Measurements from ENCODE around the gene DMD.

Gene DMD

DNA sequence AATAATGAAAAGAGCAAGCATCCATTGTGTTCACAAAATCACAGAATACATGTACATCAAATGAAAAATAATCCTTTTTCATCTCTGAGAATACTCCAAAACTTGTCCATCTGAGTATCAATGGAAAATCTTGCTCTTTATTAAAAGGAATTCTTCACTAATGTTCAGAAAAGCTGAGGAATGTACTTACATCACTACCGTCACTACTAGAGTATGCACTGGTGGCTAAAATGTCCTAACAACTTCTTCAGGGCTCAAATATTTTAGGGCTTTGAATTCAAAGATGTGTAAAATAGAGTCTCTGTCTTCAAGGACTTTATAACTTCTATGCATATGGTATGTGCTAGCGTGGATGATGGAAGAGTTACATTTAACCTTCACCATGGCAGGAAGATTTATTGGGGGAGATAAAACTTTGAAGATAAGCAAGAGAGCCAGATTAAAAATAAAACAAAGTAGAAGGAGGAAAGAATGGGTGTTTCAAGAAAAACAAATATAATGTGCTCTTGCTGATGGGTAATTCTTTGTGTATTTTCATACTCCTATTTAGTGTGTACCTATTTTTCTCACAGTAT, 55.1 kb downstream of the DMD start:
- Histone ChIP-seq H3K4me1 (ENCODE audit: control insufficient read depth, insufficient read depth, low read length, poor library complexity, severe bottlenecking) (no peaks in the 10 kb centered on the region), H3K4me3 (ENCODE audit: extremely low read depth, insufficient read depth, low read length, poor library complexity, severe bottlenecking) (no peak overlapping the region), H3K36me3 (ENCODE audit: control insufficient read depth, insufficient read depth, low read length) (no peaks in the 10 kb centered on the region), H3K9me3 (ENCODE audit: control insufficient read depth, low read length) (no peaks in the 10 kb centered on the region), H3K27ac (ENCODE audit: low read depth, low read length, severe bottlenecking) (no peak overlapping the region)
- no CpG with 5 or more reads among the region's 2 CpGs for WGBS, 2 experiments (ENCODE audit: insufficient coverage in 2 of 2)

DNA sequence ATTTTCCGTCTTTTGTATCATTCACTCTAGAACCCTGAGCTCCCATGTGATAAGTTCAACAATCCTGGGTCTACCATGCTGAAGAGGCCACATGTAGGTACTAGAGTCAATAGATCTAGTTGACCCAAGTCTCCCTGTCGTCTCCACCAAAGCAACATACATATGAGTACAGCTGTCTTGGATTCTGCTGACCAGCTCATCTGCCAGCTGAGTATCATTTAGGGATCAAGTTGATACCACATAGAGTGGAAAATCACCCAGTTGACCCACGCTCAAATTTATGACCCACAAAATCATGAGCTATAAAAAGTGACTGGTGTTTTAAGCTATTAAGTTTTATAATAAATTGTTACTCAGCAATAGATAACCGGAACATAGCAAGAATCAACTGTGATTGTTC, 61.8 kb downstream of the DMD start:
- no peak overlapping the region for H3K27ac ChIP-seq (ENCODE audit: low read depth, low read length, severe bottlenecking)
- H3K9me3 ChIP-seq (ENCODE audit: control insufficient read depth, low read length), result no peaks in the 10 kb centered on the region
- 100% methylated on average over 1 of the region's 4 CpGs; no CpG with 5 or more reads in 1 of the 2 experiments for WGBS, 2 experiments (ENCODE audit: insufficient coverage in 2 of 2)
- H3K4me1 ChIP-seq (ENCODE audit: control insufficient read depth, insufficient read depth, low read length, poor library complexity, severe bottlenecking), result no peaks in the 10 kb centered on the region
- H3K4me3 ChIP-seq (ENCODE audit: extremely low read depth, insufficient read depth, low read length, poor library complexity, severe bottlenecking), result no peak overlapping the region
- H3K36me3 ChIP-seq (ENCODE audit: control insufficient read depth, insufficient read depth, low read length), result no peaks in the 10 kb centered on the region

DNA sequence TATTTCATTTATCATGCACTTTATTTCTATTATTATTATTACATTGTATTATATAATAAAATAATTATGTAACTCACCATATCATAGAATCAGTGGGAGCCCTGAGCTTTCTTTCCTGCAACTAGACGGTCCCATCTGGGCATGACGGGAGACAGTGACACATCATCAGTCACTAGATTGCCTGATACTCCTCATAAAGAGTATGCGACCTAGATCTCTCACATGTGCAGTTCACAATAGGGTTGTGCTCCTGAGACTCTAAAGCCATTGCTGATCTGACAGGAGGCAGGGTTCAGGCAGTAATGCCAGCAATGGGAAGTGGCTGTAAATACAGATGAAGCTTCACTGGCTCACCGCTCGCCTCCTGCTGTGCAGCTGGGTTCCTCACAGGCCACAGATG, 62.3 kb downstream of the DMD start:
- WGBS, 2 experiments (ENCODE audit: insufficient coverage in 2 of 2), result no CpG with 5 or more reads among the region's 5 CpGs

DNA sequence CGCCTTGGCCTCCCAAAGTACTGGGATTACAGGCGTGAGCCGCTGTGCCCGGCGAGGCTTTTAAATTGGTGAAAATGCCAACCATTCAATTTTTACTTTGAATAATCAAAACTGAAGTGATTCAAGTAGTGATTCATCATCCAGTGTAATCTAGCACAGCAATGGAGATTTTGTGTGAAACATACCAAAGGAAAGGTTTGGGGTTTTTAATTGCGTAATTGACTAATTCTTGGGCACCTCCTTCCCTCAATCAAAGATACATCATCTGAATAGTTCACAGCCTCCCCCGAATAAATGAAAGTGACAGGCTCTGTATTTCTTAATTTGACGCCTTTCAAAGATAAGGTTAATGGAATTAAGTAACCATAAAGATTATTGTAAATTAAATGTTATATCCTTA, 69.0 kb downstream of the DMD start:
- H3K36me3 ChIP-seq (ENCODE audit: control insufficient read depth, insufficient read depth, low read length), result no peaks in the 10 kb centered on the region
- no peaks in the 10 kb centered on the region for H3K9me3 ChIP-seq (ENCODE audit: control insufficient read depth, low read length)
- H3K27ac ChIP-seq (ENCODE audit: low read depth, low read length, severe bottlenecking), result no peak overlapping the region
- H3K4me3 ChIP-seq (ENCODE audit: extremely low read depth, insufficient read depth, low read length, poor library complexity, severe bottlenecking), result no peak overlapping the region
- H3K4me1 ChIP-seq (ENCODE audit: control insufficient read depth, insufficient read depth, low read length, poor library complexity, severe bottlenecking), result no peaks in the 10 kb centered on the region
- WGBS, 2 experiments (ENCODE audit: insufficient coverage in 2 of 2), result no CpG with 5 or more reads among the region's 8 CpGs

More for the DNA sequence above, 62.3 kb downstream of the DMD start:
- no peak overlapping the region for H3K4me3 ChIP-seq (ENCODE audit: extremely low read depth, insufficient read depth, low read length, poor library complexity, severe bottlenecking)
- H3K4me1 ChIP-seq (ENCODE audit: control insufficient read depth, insufficient read depth, low read length, poor library complexity, severe bottlenecking), result no peaks in the 10 kb centered on the region
- H3K27ac ChIP-seq (ENCODE audit: low read depth, low read length, severe bottlenecking), result no peak overlapping the region
- no peaks in the 10 kb centered on the region for H3K36me3 ChIP-seq (ENCODE audit: control insufficient read depth, insufficient read depth, low read length)
- no peaks in the 10 kb centered on the region for H3K9me3 ChIP-seq (ENCODE audit: control insufficient read depth, low read length)

DNA sequence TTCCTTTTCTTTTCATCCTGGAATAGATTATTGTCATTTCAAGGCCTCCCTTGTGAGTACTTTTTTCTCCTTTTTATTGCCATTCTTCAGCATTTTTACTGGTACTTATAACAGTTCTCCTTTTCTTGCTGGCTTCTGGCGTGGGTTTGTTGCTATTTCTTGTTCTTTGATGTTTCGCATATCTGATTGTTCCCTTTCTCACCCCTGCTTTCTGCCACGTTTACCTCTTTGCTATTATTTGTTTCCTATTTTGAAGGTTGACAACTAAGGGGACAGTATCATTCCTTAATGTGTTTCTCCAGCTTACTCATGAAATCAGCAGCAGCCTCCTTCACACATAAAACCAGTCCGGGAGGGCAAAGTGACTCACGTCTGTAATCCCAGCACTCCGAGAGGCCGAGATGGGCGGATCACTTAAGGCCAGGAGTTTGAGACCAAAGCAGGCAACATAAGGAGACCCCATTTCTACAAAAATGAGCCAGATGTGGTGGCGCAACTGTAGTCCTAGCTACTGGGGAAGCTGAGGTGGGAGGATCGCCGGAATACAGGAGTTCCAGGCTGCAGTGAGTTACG, 72.6 kb downstream of the DMD start:
- Histone ChIP-seq H3K4me1 (ENCODE audit: control insufficient read depth, insufficient read depth, low read length, poor library complexity, severe bottlenecking) (no peaks in the 10 kb centered on the region), H3K9me3 (ENCODE audit: control insufficient read depth, low read length) (no peaks in the 10 kb centered on the region), H3K36me3 (ENCODE audit: control insufficient read depth, insufficient read depth, low read length) (no peaks in the 10 kb centered on the region), H3K27ac (ENCODE audit: low read depth, low read length, severe bottlenecking) (no peak overlapping the region), H3K4me3 (ENCODE audit: extremely low read depth, insufficient read depth, low read length, poor library complexity, severe bottlenecking) (no peak overlapping the region)
- 93% methylated on average over 3 of the region's 12 CpGs; no CpG with 5 or more reads in 1 of the 2 experiments for WGBS, 2 experiments (ENCODE audit: insufficient coverage in 2 of 2)

DNA sequence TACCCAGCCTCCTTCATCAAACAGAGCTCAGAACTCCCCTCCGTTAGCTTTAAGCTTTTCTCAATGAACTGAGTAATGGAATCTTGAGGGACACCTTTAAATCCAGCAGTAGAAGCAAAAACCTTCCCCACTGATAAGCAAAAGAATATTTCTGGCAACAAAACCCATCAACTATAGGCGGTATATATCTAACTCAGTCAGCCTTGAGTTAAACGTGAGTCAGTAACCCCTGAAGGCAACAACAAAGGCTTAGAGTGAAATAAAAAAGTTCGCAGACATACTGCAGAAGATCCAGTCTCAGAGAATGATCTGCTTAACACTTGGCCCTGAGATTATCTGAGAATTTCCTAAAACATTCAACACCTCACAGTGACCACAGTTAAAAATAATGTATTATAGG, 77.2 kb downstream of the DMD start:
- Histone ChIP-seq H3K27ac (ENCODE audit: low read depth, low read length, severe bottlenecking) (no peak overlapping the region), H3K4me1 (ENCODE audit: control insufficient read depth, insufficient read depth, low read length, poor library complexity, severe bottlenecking) (no peaks in the 10 kb centered on the region), H3K36me3 (ENCODE audit: control insufficient read depth, insufficient read depth, low read length) (no peaks in the 10 kb centered on the region), H3K4me3 (ENCODE audit: extremely low read depth, insufficient read depth, low read length, poor library complexity, severe bottlenecking) (no peak overlapping the region), H3K9me3 (ENCODE audit: control insufficient read depth, low read length) (no peaks in the 10 kb centered on the region)
- WGBS, 2 experiments (ENCODE audit: insufficient coverage in 2 of 2), result 75 to 92% methylated on average over 2 of the region's 4 CpGs

DNA sequence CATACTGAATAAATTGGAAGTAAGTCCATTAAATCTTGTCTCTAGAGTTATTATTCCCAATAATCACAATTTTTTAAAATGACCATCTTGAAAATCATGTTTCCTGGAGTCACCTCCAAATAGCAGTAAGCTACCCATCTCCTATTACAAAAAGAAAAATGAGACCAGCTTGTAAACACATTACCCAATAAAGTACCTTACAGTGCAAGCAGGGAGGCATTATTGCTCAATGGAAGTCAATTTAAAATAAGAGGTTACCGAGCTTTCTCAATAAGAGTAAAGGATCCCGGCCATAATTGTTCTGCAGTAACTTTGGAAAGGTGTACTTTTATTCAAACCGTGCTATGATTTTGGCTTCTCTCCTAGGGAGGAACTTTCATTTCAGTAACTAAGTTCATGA, 78.0 kb downstream of the DMD start:
- Histone ChIP-seq H3K36me3 (ENCODE audit: control insufficient read depth, insufficient read depth, low read length) (no peaks in the 10 kb centered on the region), H3K4me3 (ENCODE audit: extremely low read depth, insufficient read depth, low read length, poor library complexity, severe bottlenecking) (no peak overlapping the region), H3K27ac (ENCODE audit: low read depth, low read length, severe bottlenecking) (no peak overlapping the region), H3K9me3 (ENCODE audit: control insufficient read depth, low read length) (no peaks in the 10 kb centered on the region), H3K4me1 (ENCODE audit: control insufficient read depth, insufficient read depth, low read length, poor library complexity, severe bottlenecking) (no peaks in the 10 kb centered on the region)
- WGBS, 2 experiments (ENCODE audit: insufficient coverage in 2 of 2), result 100% methylated on average over 1 of the region's 3 CpGs; no CpG with 5 or more reads in 1 of the 2 experiments

DNA sequence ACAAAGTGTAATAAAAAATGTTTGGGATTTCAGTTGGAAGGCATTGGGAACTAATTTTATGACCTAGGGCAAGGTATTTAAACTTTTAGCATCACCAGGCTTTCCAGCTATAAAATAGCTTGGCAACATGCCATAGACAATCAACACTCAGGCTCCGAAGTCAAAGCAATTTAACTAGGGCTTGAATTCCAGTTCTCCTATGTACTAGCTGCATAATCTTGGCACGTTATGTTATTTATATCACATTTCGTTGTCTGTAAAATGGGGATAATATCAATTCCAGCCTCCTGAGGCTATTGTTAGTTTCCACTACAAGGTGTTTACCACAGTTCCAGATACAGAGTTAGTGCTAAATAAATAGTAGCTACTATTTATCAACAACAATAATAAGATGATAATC, 78.8 kb downstream of the DMD start:
- H3K4me3 ChIP-seq (ENCODE audit: extremely low read depth, insufficient read depth, low read length, poor library complexity, severe bottlenecking), result no peak overlapping the region
- H3K27ac ChIP-seq (ENCODE audit: low read depth, low read length, severe bottlenecking), result no peak overlapping the region
- H3K9me3 ChIP-seq (ENCODE audit: control insufficient read depth, low read length), result no peaks in the 10 kb centered on the region
- no peaks in the 10 kb centered on the region for H3K36me3 ChIP-seq (ENCODE audit: control insufficient read depth, insufficient read depth, low read length)
- H3K4me1 ChIP-seq (ENCODE audit: control insufficient read depth, insufficient read depth, low read length, poor library complexity, severe bottlenecking), result no peaks in the 10 kb centered on the region
- WGBS, 2 experiments (ENCODE audit: insufficient coverage in 2 of 2), result no CpG with 5 or more reads among the region's 3 CpGs

DNA sequence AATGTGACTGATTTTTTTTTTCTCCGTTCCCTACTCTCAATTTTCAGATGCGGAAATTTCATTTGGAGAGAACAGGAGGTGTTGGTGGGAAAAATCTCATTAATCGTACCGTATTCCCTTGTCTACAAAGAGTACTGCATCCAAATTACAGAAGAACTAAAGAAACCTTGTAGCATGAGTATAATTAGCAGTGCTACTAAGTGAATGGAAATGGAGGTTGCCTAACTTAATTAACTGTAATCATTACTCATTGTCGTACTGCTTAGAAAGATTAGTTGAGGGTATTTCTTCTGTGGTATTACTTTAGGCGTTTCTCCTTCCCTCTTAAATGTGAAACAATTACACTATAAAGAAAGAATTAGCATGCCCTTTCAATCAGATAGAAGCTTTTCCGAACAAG, 81.7 kb downstream of the DMD start:
- Histone ChIP-seq H3K27ac (ENCODE audit: low read depth, low read length, severe bottlenecking) (no peak overlapping the region), H3K4me1 (ENCODE audit: control insufficient read depth, insufficient read depth, low read length, poor library complexity, severe bottlenecking) (no peaks in the 10 kb centered on the region), H3K9me3 (ENCODE audit: control insufficient read depth, low read length) (no peaks in the 10 kb centered on the region), H3K36me3 (ENCODE audit: control insufficient read depth, insufficient read depth, low read length) (no peaks in the 10 kb centered on the region), H3K4me3 (ENCODE audit: extremely low read depth, insufficient read depth, low read length, poor library complexity, severe bottlenecking) (no peak overlapping the region)
- WGBS, 2 experiments (ENCODE audit: insufficient coverage in 2 of 2), result no CpG with 5 or more reads among the region's 7 CpGs

DNA sequence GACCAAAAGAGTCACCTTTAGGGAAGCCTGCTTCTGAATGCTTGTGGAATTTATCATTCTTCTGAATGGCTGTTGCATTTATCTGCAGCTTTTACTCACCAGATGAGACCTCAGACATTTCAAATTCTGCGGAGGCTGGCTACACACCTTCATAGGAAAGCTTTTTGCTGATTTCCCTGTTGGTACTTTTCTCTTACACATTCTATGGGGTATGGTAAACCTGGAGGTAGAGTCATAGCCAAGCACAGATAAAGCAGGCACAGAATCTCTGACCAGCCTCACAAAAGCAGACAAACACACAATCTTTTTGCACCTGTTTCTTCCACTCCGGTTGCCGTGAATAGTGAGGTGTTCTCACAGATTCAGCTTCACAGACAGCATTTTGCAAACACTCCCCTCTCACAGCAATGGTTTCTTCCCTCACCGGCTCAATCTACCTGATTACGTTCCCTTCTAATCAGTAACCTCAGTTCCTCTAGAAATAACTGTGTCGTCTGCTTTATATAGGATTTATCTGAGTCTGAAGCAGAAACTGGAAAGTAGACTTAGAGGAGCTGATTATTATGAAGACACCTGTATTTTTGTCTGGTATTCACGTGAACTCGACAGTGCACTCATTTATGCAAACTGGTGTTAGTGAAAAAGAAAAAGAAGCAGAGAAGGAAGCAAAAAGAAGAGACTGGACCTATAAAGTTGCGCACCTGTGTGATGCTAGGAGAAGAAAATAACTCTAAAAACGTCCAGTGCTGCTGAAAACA, 83.1 kb downstream of the DMD start:
- 71 to 85% methylated on average over 4 of the region's 10 CpGs for WGBS, 2 experiments (ENCODE audit: insufficient coverage in 2 of 2)
- no peaks in the 10 kb centered on the region for H3K9me3 ChIP-seq (ENCODE audit: control insufficient read depth, low read length)
- no peaks in the 10 kb centered on the region for H3K4me1 ChIP-seq (ENCODE audit: control insufficient read depth, insufficient read depth, low read length, poor library complexity, severe bottlenecking)
- H3K27ac ChIP-seq (ENCODE audit: low read depth, low read length, severe bottlenecking), result no peak overlapping the region
- H3K36me3 ChIP-seq (ENCODE audit: control insufficient read depth, insufficient read depth, low read length), result no peaks in the 10 kb centered on the region
- H3K4me3 ChIP-seq (ENCODE audit: extremely low read depth, insufficient read depth, low read length, poor library complexity, severe bottlenecking), result no peak overlapping the region

DNA sequence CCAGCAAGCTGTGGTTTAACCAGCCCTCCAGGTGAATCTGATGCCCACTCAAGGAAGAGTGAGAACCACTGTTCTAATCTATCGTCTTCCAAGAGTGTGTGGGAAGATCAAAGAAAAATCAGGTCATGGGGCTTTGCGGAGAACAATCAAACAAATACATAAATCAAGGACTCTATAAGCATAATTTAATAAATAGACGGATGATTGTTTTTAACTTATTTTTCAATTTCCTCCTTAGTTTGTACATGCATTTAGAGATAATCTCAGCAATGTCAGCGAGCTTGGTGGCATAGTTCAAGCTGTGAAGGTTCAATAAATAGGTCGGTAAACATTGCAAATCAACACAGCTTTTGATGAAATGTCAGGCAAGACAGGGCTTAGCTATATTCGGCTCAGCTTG, 84.9 kb downstream of the DMD start:
- no peak overlapping the region for H3K4me3 ChIP-seq (ENCODE audit: extremely low read depth, insufficient read depth, low read length, poor library complexity, severe bottlenecking)
- H3K36me3 ChIP-seq (ENCODE audit: control insufficient read depth, insufficient read depth, low read length), result no peaks in the 10 kb centered on the region
- H3K4me1 ChIP-seq (ENCODE audit: control insufficient read depth, insufficient read depth, low read length, poor library complexity, severe bottlenecking), result no peaks in the 10 kb centered on the region
- WGBS, 2 experiments (ENCODE audit: insufficient coverage in 2 of 2), result no CpG with 5 or more reads among the region's 6 CpGs
- no peaks in the 10 kb centered on the region for H3K9me3 ChIP-seq (ENCODE audit: control insufficient read depth, low read length)
- no peak overlapping the region for H3K27ac ChIP-seq (ENCODE audit: low read depth, low read length, severe bottlenecking)

Measured in mesodermal cell (in vitro differentiated cells).